Testis (tissue), 2 donors: ENCODE data around the gene LEF1.

Experiments used
- POLR2A ChIP-seq: fragments of 450-650 bp; IDR thresholded peaks from one replicate; pipeline ENCODE4 v1.6.1; 2017; ENCODE audit warnings: antibody characterized with exemption, mild to moderate bottlenecking, moderate library complexity
- TF ChIP-seq, protein P1 (sequence below), 3 experiments: fragments of 450-650 bp in 2 of 3; fragments of 200-600 bp in 1 of 3; sonication (generic) in 1 of 3; IDR thresholded peaks; one replicate each; pipeline ENCODE4 v1.5.1; 2016 to 2019; ENCODE audit warnings: antibody characterized with exemption in 3 of 3, mild to moderate bottlenecking in 2 of 3, moderate library complexity in 1 of 3

DNA sequence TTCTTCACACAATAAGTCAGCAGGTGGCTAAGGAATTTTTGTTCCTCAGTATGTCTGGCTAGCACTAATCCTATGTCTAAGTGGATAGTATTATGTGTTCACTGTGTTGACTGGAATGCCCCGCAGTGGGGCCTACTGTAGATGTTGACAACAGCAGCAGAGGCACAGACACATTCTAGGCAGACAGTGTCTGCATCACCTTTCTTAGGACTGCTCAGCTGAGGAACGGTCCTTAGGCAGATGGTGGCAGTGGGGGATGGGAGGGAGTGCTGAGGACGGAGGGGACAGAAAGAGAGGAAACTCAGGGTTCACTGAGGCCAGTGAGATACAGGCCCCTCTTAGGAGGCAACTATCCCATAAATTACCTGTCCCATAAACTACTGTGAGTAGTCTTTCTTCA is 44.6 kb upstream of the LEF1 start:
- no peak for TF ChIP-seq POLR2A
- TF ChIP-seq, protein P1, sequence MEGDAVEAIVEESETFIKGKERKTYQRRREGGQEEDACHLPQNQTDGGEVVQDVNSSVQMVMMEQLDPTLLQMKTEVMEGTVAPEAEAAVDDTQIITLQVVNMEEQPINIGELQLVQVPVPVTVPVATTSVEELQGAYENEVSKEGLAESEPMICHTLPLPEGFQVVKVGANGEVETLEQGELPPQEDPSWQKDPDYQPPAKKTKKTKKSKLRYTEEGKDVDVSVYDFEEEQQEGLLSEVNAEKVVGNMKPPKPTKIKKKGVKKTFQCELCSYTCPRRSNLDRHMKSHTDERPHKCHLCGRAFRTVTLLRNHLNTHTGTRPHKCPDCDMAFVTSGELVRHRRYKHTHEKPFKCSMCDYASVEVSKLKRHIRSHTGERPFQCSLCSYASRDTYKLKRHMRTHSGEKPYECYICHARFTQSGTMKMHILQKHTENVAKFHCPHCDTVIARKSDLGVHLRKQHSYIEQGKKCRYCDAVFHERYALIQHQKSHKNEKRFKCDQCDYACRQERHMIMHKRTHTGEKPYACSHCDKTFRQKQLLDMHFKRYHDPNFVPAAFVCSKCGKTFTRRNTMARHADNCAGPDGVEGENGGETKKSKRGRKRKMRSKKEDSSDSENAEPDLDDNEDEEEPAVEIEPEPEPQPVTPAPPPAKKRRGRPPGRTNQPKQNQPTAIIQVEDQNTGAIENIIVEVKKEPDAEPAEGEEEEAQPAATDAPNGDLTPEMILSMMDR (IDR thresholded peaks at IDR 0.05) = no peak
